ENCODE results near the gene PDE4D.

DNA sequence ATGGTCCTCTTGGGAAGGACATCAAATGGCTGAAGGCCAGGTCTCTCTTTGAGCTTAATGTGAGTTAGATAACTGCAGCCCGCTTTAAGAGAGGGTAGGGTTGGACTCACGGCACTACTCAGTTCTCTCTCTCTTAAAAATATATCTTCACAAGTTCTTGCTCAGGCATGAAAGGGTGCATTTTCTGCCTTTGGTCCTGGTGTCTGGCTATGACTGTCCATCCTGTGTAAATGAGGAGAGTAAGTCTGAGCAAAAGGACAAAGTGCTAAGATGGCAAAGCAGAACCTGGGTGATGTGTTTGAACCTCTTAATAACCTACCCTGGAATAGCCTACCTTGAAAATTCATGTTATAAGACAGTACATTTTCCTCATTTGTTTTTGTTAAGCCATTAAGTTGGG lies 293.4 kb downstream of the PDE4D start:
- TF ChIP-seq, protein P1, sequence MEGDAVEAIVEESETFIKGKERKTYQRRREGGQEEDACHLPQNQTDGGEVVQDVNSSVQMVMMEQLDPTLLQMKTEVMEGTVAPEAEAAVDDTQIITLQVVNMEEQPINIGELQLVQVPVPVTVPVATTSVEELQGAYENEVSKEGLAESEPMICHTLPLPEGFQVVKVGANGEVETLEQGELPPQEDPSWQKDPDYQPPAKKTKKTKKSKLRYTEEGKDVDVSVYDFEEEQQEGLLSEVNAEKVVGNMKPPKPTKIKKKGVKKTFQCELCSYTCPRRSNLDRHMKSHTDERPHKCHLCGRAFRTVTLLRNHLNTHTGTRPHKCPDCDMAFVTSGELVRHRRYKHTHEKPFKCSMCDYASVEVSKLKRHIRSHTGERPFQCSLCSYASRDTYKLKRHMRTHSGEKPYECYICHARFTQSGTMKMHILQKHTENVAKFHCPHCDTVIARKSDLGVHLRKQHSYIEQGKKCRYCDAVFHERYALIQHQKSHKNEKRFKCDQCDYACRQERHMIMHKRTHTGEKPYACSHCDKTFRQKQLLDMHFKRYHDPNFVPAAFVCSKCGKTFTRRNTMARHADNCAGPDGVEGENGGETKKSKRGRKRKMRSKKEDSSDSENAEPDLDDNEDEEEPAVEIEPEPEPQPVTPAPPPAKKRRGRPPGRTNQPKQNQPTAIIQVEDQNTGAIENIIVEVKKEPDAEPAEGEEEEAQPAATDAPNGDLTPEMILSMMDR (conservative IDR thresholded peaks at IDR 0.05; ENCODE audit: low read length): no peak
- no peak for TF ChIP-seq EZH2phosphoT487 (IDR thresholded peaks at IDR 0.05; ENCODE audit: borderline replicate concordance, low read depth, low read length)
